GM23338 (cell line): ENCODE results near the gene SOS1. TPM values are rescaled to one million over a fixed set of nuclear protein-coding genes. Genes with fewer than 3 reads are reported as not detected.

ENCODE experiments used
- ATAC-seq: fragments of 200-7000 bp; cut with Tn5 transposase; 3 replicates; pipeline ENCODE4 v1.9.1; 2020
- DNase-seq: peaks from one replicate; pipeline ENCODE4 v3.0.0-alpha.2; 2015; ENCODE audit warnings: low spot score
- H2AFZ ChIP-seq: fragments of 200-600 bp; sonication (generic); 2 replicates; pipeline ENCODE4 v1.8.0; 2016; ENCODE audit warnings: antibody characterized with exemption, mild to moderate bottlenecking, moderate library complexity
- H3F3A ChIP-seq: fragments of 200-600 bp; sonication (generic); replicated peaks from 2 replicates; pipeline ENCODE4 v1.8.0; 2017; ENCODE audit warnings: antibody characterized with exemption, mixed run types, low read depth
- H3K27ac ChIP-seq: fragments of 200-600 bp; sonication (generic); 2 replicates; pipeline ENCODE4 v1.6.1; 2016; ENCODE audit warnings: low read depth
- H3K27me3 ChIP-seq: fragments of 200-600 bp; sonication (generic); 2 replicates; pipeline ENCODE4 v1.8.0; 2016; ENCODE audit warnings: mild to moderate bottlenecking, mixed run types, moderate library complexity; ENCODE audit not compliant: insufficient read depth
- H3K36me3 ChIP-seq: fragments of 200-600 bp; sonication (generic); 2 replicates; pipeline ENCODE4 v1.8.0; 2016; ENCODE audit warnings: mild to moderate bottlenecking; ENCODE audit not compliant: insufficient read depth
- H3K4me1 ChIP-seq: fragments of 200-600 bp; sonication (generic); 2 replicates; pipeline ENCODE4 v1.8.0; 2016; ENCODE audit warnings: mild to moderate bottlenecking, moderate library complexity; ENCODE audit not compliant: insufficient read depth
- H3K4me2 ChIP-seq: fragments of 200-600 bp; sonication (generic); 2 replicates; pipeline ENCODE4 v1.7.1; 2017; ENCODE audit warnings: mixed run types
- H3K4me3 ChIP-seq: fragments of 200-600 bp; sonication (generic); 2 replicates; pipeline ENCODE4 v1.6.1; 2016; ENCODE audit warnings: mixed run types
- H3K79me2 ChIP-seq: fragments of 200-600 bp; sonication (generic); replicated peaks from 2 replicates; pipeline ENCODE4 v1.8.0; 2017; ENCODE audit warnings: mild to moderate bottlenecking; ENCODE audit not compliant: insufficient read depth
- H3K9me2 ChIP-seq: fragments of 200-600 bp; sonication (generic); 2 replicates; pipeline ENCODE4 v1.8.0; 2017; ENCODE audit not compliant: insufficient read depth
- H4K20me1 ChIP-seq: fragments of 200-600 bp; sonication (generic); replicated peaks from 2 replicates; pipeline ENCODE4 v1.8.0; 2017; ENCODE audit warnings: mild to moderate bottlenecking; ENCODE audit not compliant: insufficient read depth
- H3K27ac Mint-ChIP-seq: 2 replicates; pipeline ENCODE4 v1.8.0; 2020; ENCODE audit warnings: inconsistent platforms, mild to moderate bottlenecking, moderate library complexity, mixed read lengths
- H3K27me3 Mint-ChIP-seq: 3 replicates; pipeline ENCODE4 v1.8.0; 2022; ENCODE audit warnings: low read depth, mild to moderate bottlenecking, moderate library complexity, mixed read lengths, inconsistent platforms; ENCODE audit not compliant: insufficient read depth, poor library complexity
- H3K36me3 Mint-ChIP-seq: 3 replicates; pipeline ENCODE4 v1.8.0; 2021; ENCODE audit warnings: low read depth, mild to moderate bottlenecking, inconsistent platforms, moderate library complexity, mixed read lengths
- H3K4me1 Mint-ChIP-seq: 3 replicates; pipeline ENCODE4 v1.8.0; 2020; ENCODE audit warnings: mild to moderate bottlenecking, inconsistent platforms, mixed read lengths
- H3K4me3 Mint-ChIP-seq: 3 replicates; pipeline ENCODE4 v1.8.0; 2021; ENCODE audit warnings: moderate library complexity, mild to moderate bottlenecking, inconsistent platforms, mixed read lengths
- H3K9me3 Mint-ChIP-seq: 3 replicates; pipeline ENCODE4 v1.8.0; 2020; ENCODE audit warnings: moderate library complexity, mild to moderate bottlenecking, inconsistent platforms, mixed read lengths
- ETS1 ChIP-seq: IDR thresholded peaks from 2 replicates; pipeline ENCODE4 v1.6.1; 2016; ENCODE audit warnings: antibody characterized with exemption
- JUNB ChIP-seq: IDR thresholded peaks from one replicate; pipeline ENCODE4 v1.6.1; 2016; ENCODE audit warnings: antibody characterized with exemption; ENCODE audit not compliant: unreplicated experiment
- NANOG ChIP-seq: IDR thresholded peaks from 2 replicates; pipeline ENCODE4 v1.6.1; 2016; ENCODE audit warnings: antibody characterized with exemption, borderline replicate concordance
- REST ChIP-seq: IDR thresholded peaks from one replicate; pipeline ENCODE4 v1.6.1; 2018; ENCODE audit warnings: antibody characterized with exemption; ENCODE audit not compliant: unreplicated experiment
- STAT1 ChIP-seq: IDR thresholded peaks from one replicate; pipeline ENCODE4 v1.6.1; 2016; ENCODE audit warnings: antibody characterized with exemption; ENCODE audit not compliant: unreplicated experiment
- ZNF114 ChIP-seq: fragments of 250-450 bp; sonication (Bioruptor Pico); IDR thresholded peaks from 2 replicates; pipeline ENCODE4 v1.5.0; 2020; ENCODE audit warnings: mild to moderate bottlenecking, moderate library complexity
- polyA plus RNA-seq: library from polyadenylated mRNA; unstranded; fragments of >200 nt; fragmentation: Nextera tagmentation; extraction: Ambion mirVana; gene quantifications from 2 replicates; pipeline ENCODE4 v1.2.1, GENCODE V29; 2016
- total RNA-seq: library from RNA; depleted of rRNA; stranded (reverse); fragments of >200 nt; shearing (Covaris generic); gene quantifications from 2 replicates; pipeline ENCODE4 v1.2.3, GENCODE V29; 2014

SOS1 gene
- total and polyA plus RNA-seq, 2 experiments from 2014 or later, result 13.4 to 21.9 TPM

- no peak for TF ChIP-seq REST
These were observed 15.9 kb upstream of the SOS1 start (continued) for GRCh38 chr2:39136799-39137198.

- no peak overlapping the region for H3K4me3 ChIP-seq
- no peak for DNase-seq
- H3K4me1 ChIP-seq, result peaks cover 13% of the 10 kb centered on the region
- no peak for TF ChIP-seq STAT1
- no peak for TF ChIP-seq NANOG
- TF ChIP-seq JUNB, result no peak
- no peak for TF ChIP-seq ZNF114 (CRISPR knock-in tag)
- no peaks in the 10 kb centered on the region for H3F3A ChIP-seq
- Mint-ChIP-seq H3K9me3 (no peaks in the 10 kb centered on the region; the same call in 2 of the 3 replicates), H3K4me3 (no peak overlapping the region; the same call in 2 of the 3 replicates), H3K4me1 (peaks cover 13% of the 10 kb centered on the region), H3K27ac (no peak overlapping the region), H3K36me3 (no peaks in the 10 kb centered on the region), H3K27me3 (no peaks in the 10 kb centered on the region)
- H3K36me3 ChIP-seq, result no peaks in the 10 kb centered on the region
- H4K20me1 ChIP-seq, result no peaks in the 10 kb centered on the region
- no peak overlapping the region for H3K27ac ChIP-seq
- peak overlapping the region; percentile 61; the same call in 1 of the 2 replicates for H2AFZ ChIP-seq
- ATAC-seq, result no peak
- H3K9me2 ChIP-seq, result peaks cover 5% of the 10 kb centered on the region; the same call in 1 of the 2 replicates
- no peak overlapping the region for H3K4me2 ChIP-seq
- H3K27me3 ChIP-seq, result no peaks in the 10 kb centered on the region
- no peaks in the 10 kb centered on the region for H3K79me2 ChIP-seq
These were observed 14.9 kb upstream of the SOS1 start for GRCh38 chr2:39135690-39136259.

GRCh38 chr2:39133215-39133851 lies 12.5 kb upstream of the SOS1 start:
- Histone ChIP-seq H3F3A (no peaks in the 10 kb centered on the region), H3K4me3 (no peak overlapping the region), H3K36me3 (no peaks in the 10 kb centered on the region), H3K4me1 (no peaks in the 10 kb centered on the region), H4K20me1 (no peaks in the 10 kb centered on the region), H3K4me2 (no peak overlapping the region), H3K27ac (no peak overlapping the region), H2AFZ (no peak overlapping the region), H3K79me2 (no peaks in the 10 kb centered on the region), H3K27me3 (no peaks in the 10 kb centered on the region), H3K9me2 (peaks cover 5% of the 10 kb centered on the region; the same call in 1 of the 2 replicates)
- ATAC-seq (no peak), DNase-seq (no peak)
- H3K4me1 Mint-ChIP-seq, result no peaks in the 10 kb centered on the region
- TF ChIP-seq ZNF114 (CRISPR knock-in tag) (no peak), ETS1 (no peak)
- H3K9me3 Mint-ChIP-seq, result no peaks in the 10 kb centered on the region; the same call in 2 of the 3 replicates
- H3K27ac Mint-ChIP-seq, result no peak overlapping the region
- no peak overlapping the region for H3K4me3 Mint-ChIP-seq
- H3K27me3 Mint-ChIP-seq, result no peaks in the 10 kb centered on the region
- H3K36me3 Mint-ChIP-seq, result no peaks in the 10 kb centered on the region
